Tibial artery (tissue), 4 donors: Measurements from ENCODE around the gene BTN2A1.

ENCODE experiments used
- DNase-seq, 2 donors: peaks; one replicate each; pipeline ENCODE4 v3.0.0-alpha.2; 2019
- H3K27ac ChIP-seq, 2 donors: fragments of 200-600 bp; sonication (generic) in 1 of 2; 1 replicate in 1 of 2; 2 replicates in 1 of 2; pipeline ENCODE4 v1.5.1; 2018 to 2019; ENCODE audit warnings: mild to moderate bottlenecking in 1 of 2
- H3K27me3 ChIP-seq, 2 donors: fragments of 200-600 bp; sonication (generic) in 1 of 2; one replicate each; pipeline versions ENCODE4 v1.5.1 to v1.6.0; 2016 to 2019
- H3K36me3 ChIP-seq, 3 donors: fragments of 200-600 bp; sonication (generic) in 2 of 3; one replicate each; pipeline ENCODE4 v1.5.1; 2016 to 2019; ENCODE audit warnings: mild to moderate bottlenecking in 2 of 3
- H3K4me1 ChIP-seq, 4 donors: fragments of 200-600 bp; sonication (generic) in 2 of 4; 1 replicate in 3 of 4; 2 replicates in 1 of 4; pipeline ENCODE4 v1.5.1; 2016 to 2019
- H3K4me3 ChIP-seq, 2 donors: fragments of 200-600 bp; sonication (generic) in 1 of 2; 1 replicate in 1 of 2; 2 replicates in 1 of 2; pipeline ENCODE4 v1.5.1; 2018 to 2019; ENCODE audit warnings: mild to moderate bottlenecking in 2 of 2
- H3K9me3 ChIP-seq, 3 donors: fragments of 200-600 bp; sonication (generic) in 1 of 3; one replicate each; pipeline ENCODE4 v1.5.1; 2016 to 2019
- intact Hi-C: fragments of 100-400 bp; cut with DNase I; formaldehyde crosslinking; loops from one replicate; pipeline ENCODE4 v1.15.0; 2023; ENCODE audit warnings: low total_unique reads
- TF ChIP-seq, protein P1 (sequence below), 2 experiments: fragments of 200-600 bp in 1 of 2; fragments of 450-650 bp in 1 of 2; IDR thresholded peaks; one replicate each; pipeline ENCODE4 v1.5.1; 2017 to 2019; ENCODE audit warnings: antibody characterized with exemption in 2 of 2, mild to moderate bottlenecking in 1 of 2, moderate library complexity in 1 of 2

BTN2A1 gene

DNA sequence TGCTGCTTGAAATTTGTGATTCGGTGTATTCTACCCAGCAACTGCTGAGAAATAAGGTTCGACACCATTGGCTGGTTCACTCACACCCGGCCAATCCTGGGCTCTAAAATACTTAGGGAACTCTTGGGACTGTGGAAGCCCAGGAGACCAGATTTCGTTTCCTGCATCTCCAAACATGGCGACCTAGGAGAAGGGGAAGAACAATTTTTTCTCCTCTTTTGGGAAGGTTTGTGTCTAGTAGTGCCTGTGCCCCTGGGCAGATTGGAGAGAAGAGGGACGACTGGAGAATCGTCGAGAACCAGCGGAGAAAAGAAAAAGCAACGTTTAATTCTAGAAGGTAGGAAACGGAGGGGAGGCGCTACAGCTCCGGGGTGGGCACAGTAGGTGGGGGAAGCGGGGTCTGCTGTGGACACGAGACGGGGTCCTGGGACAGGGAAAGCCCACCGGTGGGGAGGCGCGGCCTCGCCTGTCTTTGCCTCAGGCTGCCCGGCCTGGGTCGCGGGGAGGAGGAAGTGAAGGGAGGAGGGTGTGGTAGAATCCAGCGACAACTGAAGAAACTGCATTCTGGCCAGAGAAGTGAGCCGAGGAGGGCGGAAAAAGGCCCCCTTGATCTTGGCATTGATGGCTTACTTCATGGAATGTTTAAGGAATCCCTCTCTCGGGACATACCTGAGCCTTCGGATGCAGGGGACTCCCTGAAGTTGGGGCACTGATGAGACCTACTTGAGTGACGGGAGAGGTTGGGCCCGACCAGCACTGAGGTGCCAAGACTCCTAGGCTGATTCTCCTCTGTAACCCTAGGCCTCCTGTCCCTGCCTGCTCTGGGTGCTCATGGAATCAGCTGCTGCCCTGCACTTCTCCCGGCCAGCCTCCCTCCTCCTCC, at the start of gene BTN2A1:
BTN2A1 (plus strand) TSS at position 150 of the 883 bp plus-strand sequence; CDS start at position 832, 682 bp downstream.
- intact Hi-C loops, result no loop called here
- TF ChIP-seq, protein P1, sequence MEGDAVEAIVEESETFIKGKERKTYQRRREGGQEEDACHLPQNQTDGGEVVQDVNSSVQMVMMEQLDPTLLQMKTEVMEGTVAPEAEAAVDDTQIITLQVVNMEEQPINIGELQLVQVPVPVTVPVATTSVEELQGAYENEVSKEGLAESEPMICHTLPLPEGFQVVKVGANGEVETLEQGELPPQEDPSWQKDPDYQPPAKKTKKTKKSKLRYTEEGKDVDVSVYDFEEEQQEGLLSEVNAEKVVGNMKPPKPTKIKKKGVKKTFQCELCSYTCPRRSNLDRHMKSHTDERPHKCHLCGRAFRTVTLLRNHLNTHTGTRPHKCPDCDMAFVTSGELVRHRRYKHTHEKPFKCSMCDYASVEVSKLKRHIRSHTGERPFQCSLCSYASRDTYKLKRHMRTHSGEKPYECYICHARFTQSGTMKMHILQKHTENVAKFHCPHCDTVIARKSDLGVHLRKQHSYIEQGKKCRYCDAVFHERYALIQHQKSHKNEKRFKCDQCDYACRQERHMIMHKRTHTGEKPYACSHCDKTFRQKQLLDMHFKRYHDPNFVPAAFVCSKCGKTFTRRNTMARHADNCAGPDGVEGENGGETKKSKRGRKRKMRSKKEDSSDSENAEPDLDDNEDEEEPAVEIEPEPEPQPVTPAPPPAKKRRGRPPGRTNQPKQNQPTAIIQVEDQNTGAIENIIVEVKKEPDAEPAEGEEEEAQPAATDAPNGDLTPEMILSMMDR (IDR thresholded peaks at IDR 0.05), result no peak
- Histone ChIP-seq H3K27ac (peak within 1 kb of the TSS; percentile 98 to 99), H3K27me3 (no peaks in the 10 kb centered on the region), H3K36me3 (peaks cover 19 to 21% (median 20%) of the 10 kb centered on the region in 3 donors), H3K4me3 (peak within 1 kb of the TSS; percentile 90 to 98), H3K4me1 (peaks cover 0 to 50% (median 45%) of the 10 kb centered on the region in 4 donors), H3K9me3 (no peaks in the 10 kb centered on the region)
- peak; percentile 87 to 89 for DNase-seq

DNA sequence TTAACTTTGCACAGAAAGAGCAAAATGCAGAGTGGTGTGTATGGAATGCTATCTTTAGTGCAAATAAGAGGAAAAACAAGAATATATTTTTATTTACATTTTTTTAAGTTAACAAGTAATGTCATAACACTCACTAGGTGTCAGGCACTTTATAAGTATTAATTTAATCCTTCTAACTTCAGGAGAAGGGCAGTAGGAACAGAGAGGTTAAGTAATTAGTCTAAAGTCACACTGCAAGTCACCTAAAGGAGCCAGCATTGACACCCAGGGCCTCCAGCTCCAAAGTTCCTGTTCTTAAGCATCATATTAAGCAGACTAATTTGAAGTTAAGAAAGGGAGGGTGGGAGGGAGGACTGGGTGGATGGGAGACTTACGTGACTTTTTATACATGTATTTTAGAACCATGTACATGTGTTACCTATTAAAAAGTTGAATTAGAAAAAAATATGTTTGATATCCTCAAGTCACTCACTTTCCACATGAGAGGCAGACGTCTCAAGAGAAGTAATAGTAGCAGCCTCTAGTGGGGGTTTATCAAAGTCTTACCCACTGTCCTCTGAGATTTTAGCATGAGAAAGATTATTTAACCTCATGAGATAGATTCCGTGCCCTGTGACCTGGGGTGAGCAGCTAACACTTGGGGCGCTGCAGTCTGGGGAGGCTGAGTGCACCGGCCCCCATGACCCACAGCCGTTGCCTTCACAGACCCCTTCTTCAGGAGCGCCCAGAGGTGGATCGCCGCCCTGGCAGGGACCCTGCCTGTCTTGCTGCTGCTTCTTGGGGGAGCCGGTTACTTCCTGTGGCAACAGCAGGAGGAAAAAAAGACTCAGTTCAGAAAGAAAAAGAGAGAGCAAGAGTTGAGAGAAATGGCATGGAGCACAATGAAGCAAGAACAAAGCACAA, 48.7 kb upstream of the BTN2A1 start:
- Histone ChIP-seq H3K27me3 (no peaks in the 10 kb centered on the region), H3K4me1 (no peaks in the 10 kb centered on the region), H3K9me3 (no peaks in the 10 kb centered on the region), H3K27ac (no peak overlapping the region), H3K4me3 (no peak overlapping the region), H3K36me3 (peaks cover 0 to 57% (median 24%) of the 10 kb centered on the region in 3 donors)
- intact Hi-C loops, result no loop called here
- no peak for DNase-seq
- TF ChIP-seq, protein P1 (IDR thresholded peaks at IDR 0.05), result no peak

DNA sequence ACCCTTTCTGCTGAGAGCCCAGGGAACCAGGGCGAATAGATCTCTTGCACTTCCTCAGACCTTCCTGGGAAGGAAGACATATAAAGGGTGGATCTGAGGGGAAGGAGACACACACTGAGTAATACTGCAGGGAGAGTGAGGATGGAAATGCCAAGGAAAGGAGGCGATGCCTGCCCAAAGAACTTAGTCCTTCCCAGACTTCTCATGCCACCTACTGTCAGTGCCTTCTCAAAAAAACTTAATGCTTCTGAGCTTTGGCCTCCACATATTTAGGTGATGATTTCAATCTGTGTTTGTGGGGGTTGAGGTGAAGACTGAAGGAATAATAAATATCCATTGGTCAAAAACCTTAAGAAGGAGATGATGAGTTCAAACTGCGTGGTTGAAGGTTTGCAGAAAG, 46.0 kb upstream of the BTN2A1 start:
- Histone ChIP-seq H3K4me3 (no peak overlapping the region), H3K27ac (no peak overlapping the region), H3K36me3 (peaks cover 0 to 53% (median 24%) of the 10 kb centered on the region in 3 donors), H3K4me1 (no peaks in the 10 kb centered on the region), H3K9me3 (no peaks in the 10 kb centered on the region), H3K27me3 (no peaks in the 10 kb centered on the region)
- intact Hi-C loops, result loop anchor here (10.0 kb wide), 1 partner anchor 103 kb away; no protein-coding TSS in a partner anchor
- DNase-seq, result no peak
- TF ChIP-seq, protein P1 (IDR thresholded peaks at IDR 0.05), result no peak

DNA sequence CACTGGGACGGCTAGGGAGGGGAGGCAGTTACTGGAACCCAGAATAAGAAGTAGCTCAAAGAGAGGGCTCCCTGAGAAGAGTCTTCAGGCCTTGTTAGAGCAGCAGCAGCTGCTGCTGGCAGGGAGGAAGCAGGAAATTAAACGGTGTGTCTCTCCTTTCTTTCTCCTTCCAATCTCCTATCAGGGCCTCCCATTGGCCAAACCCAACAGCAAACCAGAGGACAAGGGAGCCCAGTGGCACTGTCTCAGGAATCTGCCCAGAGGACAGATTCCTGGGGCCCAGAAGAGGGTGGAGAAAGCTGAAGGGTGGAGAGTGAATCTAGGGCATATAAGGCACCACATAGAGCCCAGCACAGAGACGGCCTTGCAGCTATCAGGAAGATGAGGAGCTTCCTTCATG, 45.5 kb upstream of the BTN2A1 start:
- peaks cover 0 to 48% (median 24%) of the 10 kb centered on the region in 3 donors for H3K36me3 ChIP-seq
- no peak overlapping the region for H3K4me3 ChIP-seq
- no peaks in the 10 kb centered on the region for H3K4me1 ChIP-seq
- no peak overlapping the region for H3K27ac ChIP-seq
- H3K9me3 ChIP-seq, result no peaks in the 10 kb centered on the region
- H3K27me3 ChIP-seq, result no peaks in the 10 kb centered on the region
- DNase-seq, result no peak
- TF ChIP-seq, protein P1 (IDR thresholded peaks at IDR 0.05), result no peak
- intact Hi-C loops, result loop anchor here (10.0 kb wide), 1 partner anchor 103 kb away; no protein-coding TSS in a partner anchor

DNA sequence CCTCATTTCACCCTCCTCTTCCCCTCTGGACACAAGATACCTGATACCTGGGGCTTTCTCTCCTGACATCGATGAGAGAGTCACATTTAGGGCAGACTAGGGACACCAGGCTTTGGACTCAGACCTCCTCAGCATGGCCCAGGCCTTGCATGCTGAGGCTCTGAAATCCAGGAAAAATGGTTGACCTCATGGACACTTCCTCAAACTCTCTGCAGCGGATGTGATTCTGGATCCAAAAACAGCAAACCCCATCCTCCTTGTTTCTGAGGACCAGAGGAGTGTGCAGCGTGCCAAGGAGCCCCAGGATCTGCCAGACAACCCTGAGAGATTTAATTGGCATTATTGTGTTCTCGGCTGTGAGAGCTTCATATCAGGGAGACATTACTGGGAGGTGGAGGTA, 44.8 kb upstream of the BTN2A1 start:
- Histone ChIP-seq H3K27me3 (no peaks in the 10 kb centered on the region), H3K36me3 (peaks cover 0 to 41% (median 20%) of the 10 kb centered on the region in 3 donors), H3K9me3 (no peaks in the 10 kb centered on the region), H3K4me3 (no peak overlapping the region), H3K27ac (no peak overlapping the region), H3K4me1 (no peaks in the 10 kb centered on the region)
- intact Hi-C loops, result loop anchor here (10.0 kb wide), 1 partner anchor 102 kb away; no protein-coding TSS in a partner anchor
- no peak for DNase-seq
- TF ChIP-seq, protein P1 (IDR thresholded peaks at IDR 0.05), result no peak
